SK-N-SH (cell line): ENCODE results near the gene ADCY5. TPM values are rescaled to one million over a fixed set of nuclear protein-coding genes. Genes with fewer than 3 reads are reported as not detected.

Experiments used
- CTCF ChIA-PET: fragments of 300-600, 350-600 bp; formaldehyde crosslinking; extraction: SDS; loops from one replicate; lab custom pipeline; 2021; lab: Yijun Ruan, JAX
- POLR2A ChIA-PET: fragments of 350-600 bp; sonication (Branson Sonifier 250); formaldehyde crosslinking; extraction: SDS; loops from one replicate; lab custom pipeline; 2020; ENCODE audit warnings: antibody characterized with exemption, inconsistent platforms; lab: Yijun Ruan, JAX
- DNase-seq: peaks from one replicate; pipeline ENCODE4 v3.0.0; 2012
- H2AFZ ChIP-seq: fragments of 200-600 bp; sonication (generic); 2 replicates; pipeline ENCODE4 v1.8.1; 2016; ENCODE audit warnings: antibody characterized with exemption, mild to moderate bottlenecking, low read depth
- H3F3A ChIP-seq: fragments of 200-600 bp; sonication (generic); replicated peaks from 2 replicates; pipeline ENCODE3; 2016; ENCODE audit warnings: antibody characterized with exemption, mild to moderate bottlenecking; ENCODE audit not compliant: insufficient read depth
- H3K27ac ChIP-seq, 2 experiments: fragments of 200-500 bp in 1 of 2; fragments of 200-600 bp in 1 of 2; sonication (Bioruptor generic) in 1 of 2; sonication (generic), shearing (Covaris generic) in 1 of 2; 2 replicates each; pipeline versions ENCODE4 v1.5.1 to v1.6.1; 2014 to 2016; ENCODE audit warnings: low read depth in 2 of 2, inconsistent platforms in 1 of 2, low read length in 1 of 2, mild to moderate bottlenecking in 1 of 2, mixed read lengths in 1 of 2
- H3K27me3 ChIP-seq: fragments of 200-600 bp; sonication (generic), shearing (Covaris generic); 2 replicates; pipeline ENCODE4 v1.6.1; 2016; ENCODE audit warnings: mixed run types; ENCODE audit not compliant: insufficient read depth
- H3K36me3 ChIP-seq, 2 experiments: fragments of 200-500 bp in 1 of 2; fragments of 200-600 bp in 1 of 2; sonication (Bioruptor generic) in 1 of 2; sonication (generic) in 1 of 2; replicated peaks in 1 of 2; 2 replicates each; pipeline versions ENCODE3 to v1.5.1; 2014 to 2016; ENCODE audit warnings: low read length in 1 of 2, mild to moderate bottlenecking in 1 of 2; ENCODE audit not compliant: insufficient read depth in 2 of 2, control insufficient read depth in 1 of 2
- H3K4me1 ChIP-seq, 2 experiments: fragments of 200-500 bp in 1 of 2; fragments of 200-600 bp in 1 of 2; sonication (Bioruptor generic) in 1 of 2; sonication (generic), shearing (Covaris generic) in 1 of 2; 2 replicates each; pipeline versions ENCODE4 v1.5.1 to v1.6.1; 2014 to 2016; ENCODE audit warnings: low read depth in 1 of 2, low read length in 1 of 2, mixed run types in 1 of 2; ENCODE audit not compliant: insufficient read depth in 2 of 2, control insufficient read depth in 1 of 2
- H3K4me2 ChIP-seq: fragments of 200-600 bp; sonication (generic), shearing (Covaris generic); 2 replicates; pipeline ENCODE4 v1.6.1; 2017; ENCODE audit warnings: mixed run types
- H3K4me3 ChIP-seq, 2 experiments: fragments of 200-500 bp in 1 of 2; fragments of 200-600 bp in 1 of 2; sonication (Bioruptor generic) in 1 of 2; sonication (generic), shearing (Covaris generic) in 1 of 2; 2 replicates each; pipeline versions ENCODE4 v1.5.1 to v1.8.1; 2014 to 2016; ENCODE audit warnings: low read depth in 2 of 2, inconsistent platforms in 1 of 2, low read length in 1 of 2, mild to moderate bottlenecking in 1 of 2, mixed read lengths in 1 of 2, moderate library complexity in 1 of 2
- H3K79me2 ChIP-seq: fragments of 200-600 bp; sonication (generic); 2 replicates; pipeline ENCODE4 v1.8.1; 2017; ENCODE audit warnings: mild to moderate bottlenecking; ENCODE audit not compliant: insufficient read depth
- H3K9ac ChIP-seq: fragments of 200-600 bp; sonication (generic); 2 replicates; pipeline ENCODE4 v1.6.1; 2017; ENCODE audit warnings: mixed run types
- H3K9me2 ChIP-seq: fragments of 200-600 bp; sonication (generic); 2 replicates; pipeline ENCODE4 v1.6.1; 2017; ENCODE audit warnings: mixed run types
- H3K9me3 ChIP-seq: fragments of 200-600 bp; sonication (generic); 2 replicates; pipeline ENCODE4 v1.6.1; 2017; ENCODE audit warnings: mixed run types, mild to moderate bottlenecking, moderate library complexity
- H4K20me1 ChIP-seq: fragments of 200-600 bp; sonication (generic); 2 replicates; pipeline ENCODE4 v1.6.1; 2017; ENCODE audit warnings: mild to moderate bottlenecking, mixed run types; ENCODE audit not compliant: insufficient read depth
- CHD2 ChIP-seq: fragments of 150-350 bp; IDR thresholded peaks from 2 replicates; pipeline ENCODE4 v1.6.1; 2018; ENCODE audit warnings: low read length; ENCODE audit not compliant: partially characterized antibody
- ELF1 ChIP-seq: IDR thresholded peaks from 2 replicates; pipeline ENCODE4 v1.4.0; 2012
- EP300 ChIP-seq, 2 experiments: IDR thresholded peaks; 2 replicates each; pipeline versions ENCODE4 v1.4.0 to v1.6.1; 2012; ENCODE audit warnings: borderline replicate concordance in 1 of 2, low read depth in 1 of 2, low read length in 1 of 2
- EZH2phosphoT487 ChIP-seq: fragments of 200-600 bp; sonication (generic); IDR thresholded peaks from 2 replicates; pipeline ENCODE4 v1.6.1; 2017; ENCODE audit warnings: low read depth, mixed run types, mild to moderate bottlenecking, antibody characterized with exemption, moderate library complexity, borderline replicate concordance
- FOSL2 ChIP-seq: IDR thresholded peaks from 2 replicates; pipeline ENCODE4 v1.4.0; 2012; ENCODE audit warnings: low read depth, mild to moderate bottlenecking, moderate library complexity, borderline replicate concordance
- GATA2 ChIP-seq: sonication (generic); formaldehyde crosslinking; IDR thresholded peaks from 2 replicates; pipeline ENCODE4 v1.5.0; 2020; ENCODE audit warnings: mild to moderate bottlenecking, missing genetic modification reagents
- JUND ChIP-seq: IDR thresholded peaks from 2 replicates; pipeline ENCODE4 v1.4.0; 2012
- MXI1 ChIP-seq: IDR thresholded peaks from 2 replicates; pipeline ENCODE4 v1.6.1; 2012; ENCODE audit warnings: mild to moderate bottlenecking, low read depth, low read length, improper control_type of control experiment
- PBX3 ChIP-seq: IDR thresholded peaks from 2 replicates; pipeline ENCODE4; 2012
- POLR2AphosphoS5 ChIP-seq: IDR thresholded peaks from 2 replicates; pipeline ENCODE4 v1.6.1; 2012; ENCODE audit warnings: low read depth, low read length
- RFX5 ChIP-seq: IDR thresholded peaks from 2 replicates; pipeline ENCODE4 v1.6.1; 2012; ENCODE audit warnings: mild to moderate bottlenecking, improper control_type of control experiment, low read length
- SIN3A ChIP-seq: IDR thresholded peaks from 2 replicates; pipeline ENCODE4 v1.6.1; 2012; ENCODE audit warnings: low read depth, mild to moderate bottlenecking, low read length, moderate library complexity, borderline replicate concordance
- SMC3 ChIP-seq: IDR thresholded peaks from 2 replicates; pipeline ENCODE4 v1.6.1; 2012; ENCODE audit warnings: low read depth, low read length, improper control_type of control experiment
- TAF1 ChIP-seq: IDR thresholded peaks from 2 replicates; pipeline ENCODE4 v1.6.1; 2012; ENCODE audit warnings: low read depth, mild to moderate bottlenecking, low read length, moderate library complexity, borderline replicate concordance
- TCF12 ChIP-seq: IDR thresholded peaks from 2 replicates; pipeline ENCODE4 v1.4.0; 2012
- YY1 ChIP-seq: IDR thresholded peaks from 2 replicates; pipeline ENCODE4 v1.4.0; 2012; ENCODE audit warnings: low read depth, mild to moderate bottlenecking
- ZBTB33 ChIP-seq: IDR thresholded peaks from 2 replicates; pipeline ENCODE4 v1.4.0; 2012; ENCODE audit warnings: low read depth, borderline replicate concordance
- WGBS: methylation state at CpG from one replicate; pipeline ENCODE4 v1.1.6; 2017; ENCODE audit warnings: low lambda C conversion rate; 5-methylcytosine and 5-hydroxymethylcytosine counted together
- polyA plus RNA-seq, 3 experiments: library from polyadenylated mRNA; depleted of rRNA; stranded (reverse); fragments of >200 nt; gene quantifications; 2 replicates each; pipeline ENCODE4 v1.2.3, GENCODE V29; 2012
- TF ChIP-seq, protein P1 (sequence below): IDR thresholded peaks from 2 replicates; pipeline ENCODE4 v1.4.0; 2012; ENCODE audit warnings: low read depth, borderline replicate concordance
- TF ChIP-seq, protein P2 (sequence below): fragments of 200-600 bp; sonication (generic); IDR thresholded peaks from 2 replicates; pipeline ENCODE4 v1.6.1; 2017; ENCODE audit warnings: antibody characterized with exemption, mild to moderate bottlenecking, moderate library complexity

Gene ADCY5
- polyA plus RNA-seq, 1 of the 3 experiments (the other 2 are of a cell fraction) = 0.21 TPM

DNA sequence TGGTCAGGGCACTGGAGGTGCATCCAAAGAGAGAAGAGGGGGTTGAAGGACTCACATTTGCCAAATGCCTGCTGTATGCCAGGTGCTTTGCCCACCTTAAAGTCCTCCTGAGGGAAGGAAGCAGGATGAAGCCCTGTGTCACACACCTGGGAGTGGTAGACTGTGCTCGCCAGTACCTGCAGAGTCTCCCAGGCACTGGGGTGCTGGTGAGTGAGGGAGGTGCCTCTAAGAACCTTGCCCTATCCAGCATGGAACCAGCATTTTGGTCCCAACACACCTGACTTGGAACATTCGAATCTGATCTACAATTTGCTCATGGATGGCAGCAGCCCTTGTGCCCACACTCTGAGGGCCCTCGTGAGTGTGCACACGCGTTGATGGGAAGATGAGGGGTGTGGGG lies 170.4 kb downstream of the ADCY5 start:
- Histone ChIP-seq H3F3A (peaks cover 7% of the 10 kb centered on the region), H3K4me1 (peaks cover 0 to 6% of the 10 kb centered on the region in 2 experiments; a peak in 1 of 4 replicates), H3K4me3 (no peak overlapping the region), H4K20me1 (no peaks in the 10 kb centered on the region), H3K9me3 (no peaks in the 10 kb centered on the region), H3K9me2 (no peaks in the 10 kb centered on the region), H3K4me2 (no peak overlapping the region), H3K79me2 (no peaks in the 10 kb centered on the region), H3K36me3 (no peaks in the 10 kb centered on the region), H3K27ac (no peak overlapping the region), H2AFZ (no peak overlapping the region), H3K9ac (no peak overlapping the region), H3K27me3 (no peaks in the 10 kb centered on the region)
- ChIA-PET POLR2A (no interaction called here), CTCF (no interaction called here)
- TF ChIP-seq MXI1 (no peak), GATA2 (CRISPR knock-in tag) (no peak), ZBTB33 (no peak), EP300 (IDR thresholded peaks at IDR 0.05; ENCODE audit: borderline replicate concordance in 1 of 2, low read depth in 1 of 2, low read length in 1 of 2) (no peak), SIN3A (no peak), FOSL2 (no peak), ELF1 (no peak), TAF1 (no peak), SMC3 (no peak), JUND (no peak), PBX3 (no peak), CHD2 (no peak), TCF12 (no peak), RFX5 (no peak), POLR2AphosphoS5 (no peak), EZH2phosphoT487 (no peak), YY1 (no peak)
- TF ChIP-seq, protein P1, sequence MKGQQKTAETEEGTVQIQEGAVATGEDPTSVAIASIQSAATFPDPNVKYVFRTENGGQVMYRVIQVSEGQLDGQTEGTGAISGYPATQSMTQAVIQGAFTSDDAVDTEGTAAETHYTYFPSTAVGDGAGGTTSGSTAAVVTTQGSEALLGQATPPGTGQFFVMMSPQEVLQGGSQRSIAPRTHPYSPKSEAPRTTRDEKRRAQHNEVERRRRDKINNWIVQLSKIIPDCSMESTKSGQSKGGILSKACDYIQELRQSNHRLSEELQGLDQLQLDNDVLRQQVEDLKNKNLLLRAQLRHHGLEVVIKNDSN = no peak
- TF ChIP-seq, protein P2, sequence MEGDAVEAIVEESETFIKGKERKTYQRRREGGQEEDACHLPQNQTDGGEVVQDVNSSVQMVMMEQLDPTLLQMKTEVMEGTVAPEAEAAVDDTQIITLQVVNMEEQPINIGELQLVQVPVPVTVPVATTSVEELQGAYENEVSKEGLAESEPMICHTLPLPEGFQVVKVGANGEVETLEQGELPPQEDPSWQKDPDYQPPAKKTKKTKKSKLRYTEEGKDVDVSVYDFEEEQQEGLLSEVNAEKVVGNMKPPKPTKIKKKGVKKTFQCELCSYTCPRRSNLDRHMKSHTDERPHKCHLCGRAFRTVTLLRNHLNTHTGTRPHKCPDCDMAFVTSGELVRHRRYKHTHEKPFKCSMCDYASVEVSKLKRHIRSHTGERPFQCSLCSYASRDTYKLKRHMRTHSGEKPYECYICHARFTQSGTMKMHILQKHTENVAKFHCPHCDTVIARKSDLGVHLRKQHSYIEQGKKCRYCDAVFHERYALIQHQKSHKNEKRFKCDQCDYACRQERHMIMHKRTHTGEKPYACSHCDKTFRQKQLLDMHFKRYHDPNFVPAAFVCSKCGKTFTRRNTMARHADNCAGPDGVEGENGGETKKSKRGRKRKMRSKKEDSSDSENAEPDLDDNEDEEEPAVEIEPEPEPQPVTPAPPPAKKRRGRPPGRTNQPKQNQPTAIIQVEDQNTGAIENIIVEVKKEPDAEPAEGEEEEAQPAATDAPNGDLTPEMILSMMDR = no peak
- no peak for DNase-seq
- 70% methylated on average over 4 of the region's 5 CpGs for WGBS
